ENCODE measurements around the gene PEAR1. TPM values are rescaled to one million over a fixed set of nuclear protein-coding genes. Genes with fewer than 3 reads are reported as not detected.

PEAR1 gene
- total RNA-seq, 1 donor from 2014 or later = 39.8 TPM

DNA sequence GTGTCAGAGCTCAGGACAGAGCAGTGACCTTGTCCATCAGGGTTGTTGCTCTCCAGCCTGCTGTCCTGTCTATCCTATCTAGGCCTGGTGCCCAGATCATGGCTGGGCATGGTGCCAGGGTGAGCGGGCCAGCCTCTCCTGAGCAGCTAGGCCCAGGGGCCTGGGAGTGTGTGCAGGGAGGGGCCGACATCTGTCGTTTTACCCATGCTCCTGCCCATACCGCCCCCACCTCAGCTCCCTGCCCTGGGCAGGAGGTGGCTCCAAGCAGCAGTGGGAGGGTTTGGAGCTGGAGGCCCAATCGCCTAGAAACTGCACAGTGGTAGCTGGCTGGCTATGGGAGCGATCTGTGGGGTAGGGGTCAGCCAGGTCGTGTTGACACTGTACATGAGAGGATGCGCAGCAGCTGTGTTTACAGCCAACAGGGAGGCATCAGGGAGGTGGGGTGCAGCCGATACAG is 41.1 kb upstream of the PEAR1 start:
- Histone ChIP-seq H3K27ac (no peak overlapping the region), H3K36me3 (no peaks in the 10 kb centered on the region), H3K4me3 (no peak overlapping the region), H3K27me3 (no peaks in the 10 kb centered on the region), H3K9me3 (no peaks in the 10 kb centered on the region), H3K4me1 (no peaks in the 10 kb centered on the region)
- TF ChIP-seq, protein P1, sequence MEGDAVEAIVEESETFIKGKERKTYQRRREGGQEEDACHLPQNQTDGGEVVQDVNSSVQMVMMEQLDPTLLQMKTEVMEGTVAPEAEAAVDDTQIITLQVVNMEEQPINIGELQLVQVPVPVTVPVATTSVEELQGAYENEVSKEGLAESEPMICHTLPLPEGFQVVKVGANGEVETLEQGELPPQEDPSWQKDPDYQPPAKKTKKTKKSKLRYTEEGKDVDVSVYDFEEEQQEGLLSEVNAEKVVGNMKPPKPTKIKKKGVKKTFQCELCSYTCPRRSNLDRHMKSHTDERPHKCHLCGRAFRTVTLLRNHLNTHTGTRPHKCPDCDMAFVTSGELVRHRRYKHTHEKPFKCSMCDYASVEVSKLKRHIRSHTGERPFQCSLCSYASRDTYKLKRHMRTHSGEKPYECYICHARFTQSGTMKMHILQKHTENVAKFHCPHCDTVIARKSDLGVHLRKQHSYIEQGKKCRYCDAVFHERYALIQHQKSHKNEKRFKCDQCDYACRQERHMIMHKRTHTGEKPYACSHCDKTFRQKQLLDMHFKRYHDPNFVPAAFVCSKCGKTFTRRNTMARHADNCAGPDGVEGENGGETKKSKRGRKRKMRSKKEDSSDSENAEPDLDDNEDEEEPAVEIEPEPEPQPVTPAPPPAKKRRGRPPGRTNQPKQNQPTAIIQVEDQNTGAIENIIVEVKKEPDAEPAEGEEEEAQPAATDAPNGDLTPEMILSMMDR (IDR thresholded peaks at IDR 0.05) = no peak
- intact Hi-C loops (cut with DNase I) = no loop called here
- DNase-seq (ENCODE audit: low spot score in 2 of 2) = no peak

DNA sequence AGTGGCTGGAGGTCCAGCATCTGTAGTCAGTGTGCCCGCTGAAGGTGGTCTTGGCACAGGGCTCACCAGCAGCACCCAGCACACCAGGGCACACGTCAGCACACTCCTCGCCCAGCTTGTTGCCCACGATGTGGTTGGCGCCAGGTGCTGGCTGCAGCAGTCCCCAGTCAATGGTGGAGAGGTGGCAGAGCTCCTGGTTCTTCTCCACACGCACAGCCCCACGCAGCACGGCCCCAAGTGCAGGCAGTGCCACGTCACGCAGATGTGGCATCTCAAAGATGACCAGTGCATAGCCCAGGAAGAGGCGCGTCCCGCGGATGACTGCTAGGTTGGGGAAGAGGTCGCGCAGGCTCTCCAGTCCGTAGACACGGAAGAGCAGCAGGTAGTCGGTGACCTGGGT is 39.8 kb upstream of the PEAR1 start:
- DNase-seq (ENCODE audit: low spot score in 2 of 2) = no peak
- TF ChIP-seq, protein P1 (IDR thresholded peaks at IDR 0.05) = no peak
- Histone ChIP-seq H3K27ac (no peak overlapping the region), H3K4me3 (no peak overlapping the region), H3K9me3 (no peaks in the 10 kb centered on the region), H3K4me1 (peaks cover 0 to under 1% of the 10 kb centered on the region in 2 donors), H3K36me3 (no peaks in the 10 kb centered on the region), H3K27me3 (no peaks in the 10 kb centered on the region)
- intact Hi-C loops (cut with DNase I) = no loop called here

DNA sequence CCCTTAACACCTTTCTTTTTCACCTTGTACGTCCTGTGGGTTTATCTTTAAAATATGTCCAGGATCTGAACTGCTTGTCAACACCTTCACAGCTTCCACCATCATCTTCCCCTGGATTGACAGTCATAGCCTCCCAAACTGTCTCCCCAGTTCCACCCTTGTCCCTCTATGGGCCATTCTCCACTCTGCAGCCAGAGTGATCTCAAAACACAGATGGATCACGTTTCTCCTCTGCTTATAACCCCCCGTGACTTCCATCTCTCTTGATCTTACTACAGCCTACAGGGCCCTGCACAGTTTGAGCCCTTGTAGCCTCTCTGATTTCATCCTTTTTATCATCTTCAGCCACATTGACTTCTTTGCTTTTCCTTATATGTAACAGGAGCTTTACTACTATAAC is 38.9 kb upstream of the PEAR1 start:
- intact Hi-C loops (cut with DNase I) = no loop called here
- no peak for DNase-seq (ENCODE audit: low spot score in 2 of 2)
- H3K36me3 ChIP-seq = no peaks in the 10 kb centered on the region
- no peaks in the 10 kb centered on the region for H3K9me3 ChIP-seq
- no peak overlapping the region for H3K27ac ChIP-seq
- TF ChIP-seq, protein P1 (IDR thresholded peaks at IDR 0.05) = no peak
- H3K27me3 ChIP-seq = peaks cover 5% of the 10 kb centered on the region
- no peak overlapping the region for H3K4me3 ChIP-seq
- H3K4me1 ChIP-seq = peaks cover 3 to 8% of the 10 kb centered on the region in 2 donors

DNA sequence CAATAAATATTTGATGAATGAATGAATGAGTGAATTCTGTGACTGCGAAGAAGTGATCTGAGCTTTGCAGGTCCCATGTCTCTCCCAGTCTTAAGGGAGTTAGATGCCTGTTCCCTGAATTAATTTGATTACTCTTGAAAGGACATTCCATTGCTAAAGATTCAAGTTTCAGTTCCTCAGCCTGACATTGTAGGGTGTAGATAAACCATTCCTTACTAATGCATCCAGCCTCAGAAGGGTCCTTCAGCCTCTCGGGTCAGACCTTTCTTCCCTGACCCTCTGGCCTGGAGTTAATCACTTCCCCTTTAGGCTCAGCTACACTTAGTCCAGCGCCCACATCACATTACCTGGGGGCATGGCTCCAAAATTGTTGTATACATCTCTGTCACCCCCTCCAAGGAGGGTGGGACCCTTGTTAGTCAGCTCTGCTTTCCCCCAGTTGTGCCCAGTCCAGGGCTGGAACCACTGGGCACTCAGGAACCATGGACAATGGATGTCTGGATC is 37.2 kb upstream of the PEAR1 start:
- no peak for DNase-seq (ENCODE audit: low spot score in 2 of 2)
- H3K9me3 ChIP-seq = no peaks in the 10 kb centered on the region
- no peak overlapping the region for H3K27ac ChIP-seq
- H3K4me3 ChIP-seq = no peak overlapping the region
- no peaks in the 10 kb centered on the region for H3K36me3 ChIP-seq
- peaks cover 3 to 21% of the 10 kb centered on the region in 2 donors for H3K4me1 ChIP-seq
- intact Hi-C loops (cut with DNase I) = no loop called here
- TF ChIP-seq, protein P1 (IDR thresholded peaks at IDR 0.05) = no peak
- H3K27me3 ChIP-seq = peaks cover 9% of the 10 kb centered on the region

DNA sequence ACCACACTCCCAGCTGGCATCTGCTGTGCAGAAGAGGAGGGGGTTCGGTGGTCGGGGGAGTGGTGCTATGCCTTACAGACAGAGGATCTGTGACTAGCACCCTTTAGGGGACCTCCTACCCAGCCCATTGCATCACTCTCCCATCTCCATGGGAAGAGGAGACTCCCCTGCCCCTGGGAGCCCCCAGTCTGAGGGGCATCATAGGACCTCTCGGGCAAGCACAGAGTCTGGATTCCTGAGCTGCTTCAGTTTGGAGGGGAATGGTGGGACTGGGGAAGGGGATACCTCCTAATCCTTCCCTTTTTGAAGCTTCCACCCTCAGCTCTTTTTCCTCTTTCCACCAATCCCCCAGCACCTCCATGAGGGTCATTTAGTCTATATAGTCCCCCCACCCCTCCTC is 36.0 kb upstream of the PEAR1 start:
- TF ChIP-seq, protein P1 (IDR thresholded peaks at IDR 0.05) = no peak
- Histone ChIP-seq H3K4me1 (peaks cover 3 to 21% of the 10 kb centered on the region in 2 donors), H3K36me3 (no peaks in the 10 kb centered on the region), H3K27me3 (peaks cover 13% of the 10 kb centered on the region), H3K27ac (no peak overlapping the region), H3K9me3 (no peaks in the 10 kb centered on the region), H3K4me3 (no peak overlapping the region)
- DNase-seq (ENCODE audit: low spot score in 2 of 2) = no peak
- intact Hi-C loops (cut with DNase I) = no loop called here

DNA sequence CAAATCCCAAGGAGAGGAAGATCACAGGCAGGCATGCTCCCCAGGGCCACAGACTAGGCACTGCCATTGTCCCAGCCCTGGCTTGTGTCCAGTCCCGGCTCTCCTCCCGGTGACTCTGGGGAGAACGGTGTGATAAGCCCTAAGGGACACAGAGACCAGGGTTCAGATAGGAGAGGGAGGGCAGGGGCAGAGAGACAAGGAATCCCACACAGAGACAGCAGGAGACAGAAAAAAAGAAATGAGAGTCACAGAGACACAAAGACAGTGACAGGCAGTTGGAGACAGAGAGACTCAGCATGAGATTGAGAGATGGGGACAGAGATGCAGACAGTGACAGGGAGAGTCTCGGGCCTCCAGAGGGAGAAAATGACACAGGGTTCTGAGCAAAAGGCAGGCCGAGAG is 35.0 kb upstream of the PEAR1 start:
- intact Hi-C loops (cut with DNase I) = no loop called here
- no peak for DNase-seq (ENCODE audit: low spot score in 2 of 2)
- peaks cover 3 to 21% of the 10 kb centered on the region in 2 donors for H3K4me1 ChIP-seq
- H3K36me3 ChIP-seq = no peaks in the 10 kb centered on the region
- TF ChIP-seq, protein P1 (IDR thresholded peaks at IDR 0.05) = no peak
- H3K27me3 ChIP-seq = peaks cover 13% of the 10 kb centered on the region
- H3K27ac ChIP-seq = no peak overlapping the region
- peak overlapping the region; percentile 20 to 49 for H3K4me3 ChIP-seq
- no peaks in the 10 kb centered on the region for H3K9me3 ChIP-seq

Data from ascending aorta (tissue), 2 donors.